ENCODE results near the gene CCND1.

DNA sequence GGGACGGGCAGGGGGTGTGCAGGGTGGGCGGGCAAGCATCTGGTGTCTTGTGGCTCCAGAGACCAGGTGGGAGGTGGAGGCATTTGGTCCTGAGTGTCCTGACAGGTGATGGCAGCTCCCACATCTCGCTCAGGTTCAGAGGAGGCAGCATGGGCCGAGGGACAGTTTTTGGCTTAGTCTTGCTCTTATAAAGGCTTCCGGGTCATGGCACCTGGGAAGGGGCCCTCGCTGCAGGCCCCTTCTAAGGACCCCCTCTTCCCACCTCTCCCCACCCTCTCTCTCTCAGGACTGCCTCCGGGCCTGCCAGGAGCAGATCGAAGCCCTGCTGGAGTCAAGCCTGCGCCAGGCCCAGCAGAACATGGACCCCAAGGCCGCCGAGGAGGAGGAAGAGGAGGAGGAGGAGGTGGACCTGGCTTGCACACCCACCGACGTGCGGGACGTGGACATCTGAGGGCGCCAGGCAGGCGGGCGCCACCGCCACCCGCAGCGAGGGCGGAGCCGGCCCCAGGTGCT lies 9.9 kb downstream of the CCND1 start:
- TF ChIP-seq POLR2AphosphoS5 (IDR thresholded peaks at IDR 0.05; ENCODE audit: low read depth, low read length): no peak
- TF ChIP-seq FOXP2 (optimal IDR thresholded peaks at IDR 0.05; ENCODE audit: borderline replicate concordance, extremely low read depth, extremely low read length, insufficient read depth): no peak
- no peak for TF ChIP-seq TAF1 (IDR thresholded peaks at IDR 0.05; ENCODE audit: borderline replicate concordance, insufficient read depth, low read length)
- TF ChIP-seq, protein P1, sequence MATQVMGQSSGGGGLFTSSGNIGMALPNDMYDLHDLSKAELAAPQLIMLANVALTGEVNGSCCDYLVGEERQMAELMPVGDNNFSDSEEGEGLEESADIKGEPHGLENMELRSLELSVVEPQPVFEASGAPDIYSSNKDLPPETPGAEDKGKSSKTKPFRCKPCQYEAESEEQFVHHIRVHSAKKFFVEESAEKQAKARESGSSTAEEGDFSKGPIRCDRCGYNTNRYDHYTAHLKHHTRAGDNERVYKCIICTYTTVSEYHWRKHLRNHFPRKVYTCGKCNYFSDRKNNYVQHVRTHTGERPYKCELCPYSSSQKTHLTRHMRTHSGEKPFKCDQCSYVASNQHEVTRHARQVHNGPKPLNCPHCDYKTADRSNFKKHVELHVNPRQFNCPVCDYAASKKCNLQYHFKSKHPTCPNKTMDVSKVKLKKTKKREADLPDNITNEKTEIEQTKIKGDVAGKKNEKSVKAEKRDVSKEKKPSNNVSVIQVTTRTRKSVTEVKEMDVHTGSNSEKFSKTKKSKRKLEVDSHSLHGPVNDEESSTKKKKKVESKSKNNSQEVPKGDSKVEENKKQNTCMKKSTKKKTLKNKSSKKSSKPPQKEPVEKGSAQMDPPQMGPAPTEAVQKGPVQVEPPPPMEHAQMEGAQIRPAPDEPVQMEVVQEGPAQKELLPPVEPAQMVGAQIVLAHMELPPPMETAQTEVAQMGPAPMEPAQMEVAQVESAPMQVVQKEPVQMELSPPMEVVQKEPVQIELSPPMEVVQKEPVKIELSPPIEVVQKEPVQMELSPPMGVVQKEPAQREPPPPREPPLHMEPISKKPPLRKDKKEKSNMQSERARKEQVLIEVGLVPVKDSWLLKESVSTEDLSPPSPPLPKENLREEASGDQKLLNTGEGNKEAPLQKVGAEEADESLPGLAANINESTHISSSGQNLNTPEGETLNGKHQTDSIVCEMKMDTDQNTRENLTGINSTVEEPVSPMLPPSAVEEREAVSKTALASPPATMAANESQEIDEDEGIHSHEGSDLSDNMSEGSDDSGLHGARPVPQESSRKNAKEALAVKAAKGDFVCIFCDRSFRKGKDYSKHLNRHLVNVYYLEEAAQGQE (IDR thresholded peaks at IDR 0.05; ENCODE audit: insufficient read depth in 1 of 2, low read depth in 2 of 2, low read length in 2 of 2): no peak
- TF ChIP-seq SIN3A (IDR thresholded peaks at IDR 0.05; ENCODE audit: borderline replicate concordance, insufficient read depth, low read length): no peak

Measured in PFSK-1 (cell line).